Peyer's patch (tissue), 4 donors: ENCODE data around the gene RAD18. TPM values are rescaled to one million over a fixed set of nuclear protein-coding genes. Genes with fewer than 3 reads are reported as not detected.

Experiments
- DNase-seq, 3 donors: peaks; one replicate each; pipeline ENCODE4 v3.0.0-alpha.2; 2017 to 2019
- H3K27ac ChIP-seq, 4 donors: fragments of 200-600 bp; sonication (generic); one replicate each; pipeline ENCODE4 v1.5.1; 2016 to 2019
- H3K27me3 ChIP-seq, 2 donors: fragments of 200-600 bp; sonication (generic); one replicate each; pipeline ENCODE4 v1.5.1; 2019
- H3K36me3 ChIP-seq, 3 donors: fragments of 200-600 bp; sonication (generic); one replicate each; pipeline ENCODE4 v1.5.1; 2016 to 2019
- H3K4me1 ChIP-seq, 4 donors: fragments of 200-600 bp; sonication (generic); one replicate each; pipeline ENCODE4 v1.5.1; 2016 to 2019
- H3K4me3 ChIP-seq, 4 donors: fragments of 200-600 bp; sonication (generic); 1 replicate in 3 of 4; 2 replicates in 1 of 4; pipeline ENCODE4 v1.5.1; 2016 to 2019; ENCODE audit warnings: mild to moderate bottlenecking in 1 of 4
- H3K9me3 ChIP-seq, 4 donors: fragments of 200-600 bp; sonication (generic); one replicate each; pipeline ENCODE4 v1.5.1; 2016 to 2019; ENCODE audit warnings: mild to moderate bottlenecking in 1 of 4
- CTCF ChIP-seq, 6 experiments: fragments of 450-650 bp in 4 of 6; fragments of 200-600 bp in 2 of 6; sonication (generic) in 1 of 6; IDR thresholded peaks; one replicate each; pipeline ENCODE4 v1.5.1; 2017 to 2019; ENCODE audit warnings: antibody characterized with exemption in 6 of 6, mild to moderate bottlenecking in 3 of 6, moderate library complexity in 1 of 6
- POLR2A ChIP-seq, 2 donors: fragments of 450-650 bp; IDR thresholded peaks; one replicate each; pipeline ENCODE4 v1.5.1; 2017; ENCODE audit warnings: antibody characterized with exemption in 2 of 2, mild to moderate bottlenecking in 2 of 2, moderate library complexity in 2 of 2
- small RNA-seq, 2 donors: library from RNA; depleted of rRNA; stranded (forward); fragments of <200 nt; gene quantifications; one replicate each; pipeline ENCODE3, GENCODE V24; 2016
- total RNA-seq, 4 donors: library from RNA; depleted of rRNA; stranded (reverse); fragments of >200 nt; gene quantifications; one replicate each; pipeline ENCODE4 v1.1.0, GENCODE V29; 2016

Gene RAD18
- total RNA-seq, 4 donors from 2014 or later = 6.5 to 26.4 (median 10.3) TPM

GRCh38 chr3:8834974-8835373, 128.3 kb downstream of the RAD18 start:
- H3K27ac ChIP-seq = no peak overlapping the region
- H3K4me3 ChIP-seq = no peak overlapping the region
- H3K27me3 ChIP-seq = no peaks in the 10 kb centered on the region
- DNase-seq = no peak
- no peaks in the 10 kb centered on the region for H3K9me3 ChIP-seq
- TF ChIP-seq CTCF (IDR thresholded peaks at IDR 0.05) (no peak), POLR2A (IDR thresholded peaks at IDR 0.05) (no peak)
- H3K4me1 ChIP-seq = no peaks in the 10 kb centered on the region
- no peaks in the 10 kb centered on the region for H3K36me3 ChIP-seq

- TF ChIP-seq POLR2A (IDR thresholded peaks at IDR 0.05) (no peak), CTCF (IDR thresholded peaks at IDR 0.05) (no peak)
Observed at GRCh38 chr3:8827641-8828040, 135.6 kb downstream of the RAD18 start.

More at GRCh38 chr3:8827641-8828040, 135.6 kb downstream of the RAD18 start:
- DNase-seq = no peak
- H3K9me3 ChIP-seq = no peaks in the 10 kb centered on the region
- H3K4me3 ChIP-seq = no peak overlapping the region
- H3K27me3 ChIP-seq = no peaks in the 10 kb centered on the region
- no peaks in the 10 kb centered on the region for H3K4me1 ChIP-seq
- H3K27ac ChIP-seq = no peak overlapping the region
- no peaks in the 10 kb centered on the region for H3K36me3 ChIP-seq

Small RNA genes lying within 50 kb of the gene (small RNA-seq; reads per million reads assigned to genes)
- gene RF00416 = 0 reads per million in 2 donors

Other genes starting within 250 kb of the RAD18 start
- gene CAV3, start 229.7 kb downstream of the RAD18 start, total RNA-seq = not detected
- under 1 TPM in 1 of 4 donors, not detected in 3; 0.27 TPM for gene OXTR, start 193.9 kb downstream of the RAD18 start, total RNA-seq